Neural progenitor cell (in vitro differentiated cells): ENCODE results near the gene PRR23C. TPM values are rescaled to one million over a fixed set of nuclear protein-coding genes. Genes with fewer than 3 reads are reported as not detected.
A peak's percentile ranks its signal among the peaks of the same experiment; 100 is the strongest.

Source experiments
- DNase-seq: peaks from one replicate; pipeline ENCODE4 v3.0.0-alpha.2; 2016; ENCODE audit warnings: low spot score
- H2AFZ ChIP-seq: fragments of 200-600 bp; sonication (generic); replicated peaks from 2 replicates; pipeline ENCODE4 v1.6.1; 2016; ENCODE audit warnings: antibody characterized with exemption
- H3F3A ChIP-seq: fragments of 200-600 bp; sonication (generic); 2 replicates; pipeline ENCODE4 v1.6.1; 2016; ENCODE audit warnings: antibody characterized with exemption, low read depth
- H3K27ac ChIP-seq: fragments of 200-600 bp; sonication (generic); 2 replicates; pipeline ENCODE4 v1.5.1; 2016; ENCODE audit warnings: mild to moderate bottlenecking
- H3K27me3 ChIP-seq: fragments of 200-600 bp; sonication (generic); 2 replicates; pipeline ENCODE4 v1.6.1; 2016; ENCODE audit warnings: mild to moderate bottlenecking, moderate library complexity
- H3K36me3 ChIP-seq: fragments of 200-600 bp; sonication (generic); 2 replicates; pipeline ENCODE4 v1.5.1; 2016
- H3K4me1 ChIP-seq: fragments of 200-600 bp; sonication (generic); 2 replicates; pipeline ENCODE4 v1.6.1; 2016; ENCODE audit warnings: mixed run types
- H3K4me2 ChIP-seq: fragments of 200-600 bp; sonication (generic); 2 replicates; pipeline ENCODE4 v1.6.1; 2016
- H3K4me3 ChIP-seq: fragments of 200-600 bp; sonication (generic); 2 replicates; pipeline ENCODE4 v1.5.1; 2016
- H3K79me2 ChIP-seq: fragments of 200-600 bp; sonication (generic); 2 replicates; pipeline ENCODE4 v1.6.1; 2016; ENCODE audit warnings: low read depth
- H3K9ac ChIP-seq: fragments of 200-600 bp; sonication (generic); 2 replicates; pipeline ENCODE4 v1.6.1; 2016
- H3K9me3 ChIP-seq: fragments of 200-600 bp; sonication (generic); 2 replicates; pipeline ENCODE4 v1.5.1; 2016; ENCODE audit warnings: low read depth
- H4K20me1 ChIP-seq: fragments of 200-600 bp; sonication (generic); 2 replicates; pipeline ENCODE4 v1.6.1; 2016; ENCODE audit warnings: low read depth
- H3K27ac Mint-ChIP-seq: 3 replicates; pipeline ENCODE4 v1.8.0; 2021; ENCODE audit warnings: mixed read lengths
- H3K27me3 Mint-ChIP-seq: 2 replicates; pipeline ENCODE4 v1.8.0; 2022; ENCODE audit warnings: low read depth, mild to moderate bottlenecking, inconsistent platforms, moderate library complexity, mixed read lengths; ENCODE audit not compliant: insufficient read depth
- H3K36me3 Mint-ChIP-seq: 3 replicates; pipeline ENCODE4 v1.8.0; 2021; ENCODE audit warnings: mixed read lengths
- H3K4me1 Mint-ChIP-seq: 3 replicates; pipeline ENCODE4 v1.8.0; 2021; ENCODE audit warnings: mixed read lengths
- H3K4me3 Mint-ChIP-seq: 3 replicates; pipeline ENCODE4 v1.8.0; 2021; ENCODE audit warnings: mild to moderate bottlenecking, moderate library complexity, mixed read lengths
- H3K9me3 Mint-ChIP-seq: 3 replicates; pipeline ENCODE4 v1.8.0; 2020; ENCODE audit warnings: mixed read lengths
- CTCF ChIP-seq: fragments of 200-600 bp; sonication (generic); IDR thresholded peaks from 2 replicates; pipeline ENCODE4 v1.5.1; 2017; ENCODE audit warnings: antibody characterized with exemption, mild to moderate bottlenecking
- EZH2 ChIP-seq: fragments of 200-600 bp; sonication (generic); IDR thresholded peaks from 2 replicates; pipeline ENCODE4 v1.6.1; 2017; ENCODE audit warnings: antibody characterized with exemption, mild to moderate bottlenecking, moderate library complexity
- EZH2phosphoT487 ChIP-seq: fragments of 200-600 bp; sonication (generic); IDR thresholded peaks from 2 replicates; pipeline ENCODE4 v1.6.1; 2017; ENCODE audit warnings: antibody characterized with exemption
- total RNA-seq: library from RNA; depleted of rRNA; stranded (reverse); fragments of >200 nt; gene quantifications from 2 replicates; pipeline ENCODE4 v1.2.3, GENCODE V29; 2015; ENCODE audit warnings: low replicate concordance

Gene PRR23C
- total RNA-seq, 1 donor from 2014 or later = not detected

- H3K4me3 ChIP-seq = no peak overlapping the region
- no peaks in the 10 kb centered on the region for H3K36me3 ChIP-seq
- H3K4me1 ChIP-seq = no peaks in the 10 kb centered on the region
- DNase-seq = no peak
- H3K4me2 ChIP-seq = no peak overlapping the region
- Mint-ChIP-seq H3K36me3 (no peaks in the 10 kb centered on the region), H3K4me1 (no peaks in the 10 kb centered on the region), H3K9me3 (peaks cover 10% of the 10 kb centered on the region), H3K4me3 (no peak overlapping the region), H3K27ac (no peak overlapping the region), H3K27me3 (no peaks in the 10 kb centered on the region)
- no peaks in the 10 kb centered on the region for H3K9me3 ChIP-seq
- H3K9ac ChIP-seq = no peak overlapping the region
- H2AFZ ChIP-seq = no peak overlapping the region
- H3K27me3 ChIP-seq = no peaks in the 10 kb centered on the region
- H3F3A ChIP-seq = no peaks in the 10 kb centered on the region
- H3K27ac ChIP-seq = no peak overlapping the region
- H4K20me1 ChIP-seq = no peaks in the 10 kb centered on the region
- H3K79me2 ChIP-seq = no peaks in the 10 kb centered on the region
- TF ChIP-seq CTCF (no peak), EZH2phosphoT487 (no peak), EZH2 (no peak)
Observed at GRCh38 chr3:139020036-139020867, 24.4 kb downstream of the PRR23C start.

- H4K20me1 ChIP-seq = no peaks in the 10 kb centered on the region
- no peaks in the 10 kb centered on the region for H3K4me1 ChIP-seq
- no peaks in the 10 kb centered on the region for H3K36me3 Mint-ChIP-seq
- no peak for DNase-seq
- no peak overlapping the region for H3K27ac Mint-ChIP-seq
- peak overlapping the region; percentile 17 for H2AFZ ChIP-seq
- no peak overlapping the region for H3K27ac ChIP-seq
- H3K4me3 Mint-ChIP-seq = no peak overlapping the region
- H3K9me3 ChIP-seq = no peaks in the 10 kb centered on the region
- no peaks in the 10 kb centered on the region for H3K27me3 ChIP-seq
- no peaks in the 10 kb centered on the region for H3F3A ChIP-seq
- no peaks in the 10 kb centered on the region for H3K79me2 ChIP-seq
- no peak for TF ChIP-seq CTCF
- TF ChIP-seq EZH2 = no peak
- no peak for TF ChIP-seq EZH2phosphoT487
- H3K9me3 Mint-ChIP-seq = peaks cover 20% of the 10 kb centered on the region
- no peak overlapping the region for H3K9ac ChIP-seq
- no peak overlapping the region for H3K4me2 ChIP-seq
- H3K4me1 Mint-ChIP-seq = no peaks in the 10 kb centered on the region
- H3K4me3 ChIP-seq = no peak overlapping the region
- H3K36me3 ChIP-seq = no peaks in the 10 kb centered on the region
- no peaks in the 10 kb centered on the region for H3K27me3 Mint-ChIP-seq
Observed at GRCh38 chr3:139016430-139017048, 28.2 kb downstream of the PRR23C start.

- no peak within 1 kb of the TSS for H3K9ac ChIP-seq
- Mint-ChIP-seq H3K27me3 (peaks cover 4% of the 10 kb centered on the region), H3K36me3 (no peaks in the 10 kb centered on the region), H3K4me1 (no peaks in the 10 kb centered on the region), H3K9me3 (peaks cover 23% of the 10 kb centered on the region), H3K4me3 (no peak within 1 kb of the TSS), H3K27ac (no peak within 1 kb of the TSS)
- H2AFZ ChIP-seq = no peak within 1 kb of the TSS
- no peak within 1 kb of the TSS for H3K4me3 ChIP-seq
- no peaks in the 10 kb centered on the region for H3K9me3 ChIP-seq
- no peak within 1 kb of the TSS for H3K27ac ChIP-seq
- TF ChIP-seq EZH2 (no peak), EZH2phosphoT487 (no peak), CTCF (no peak)
- no peaks in the 10 kb centered on the region for H3F3A ChIP-seq
- no peaks in the 10 kb centered on the region for H3K36me3 ChIP-seq
- no peak for DNase-seq
- no peaks in the 10 kb centered on the region for H3K27me3 ChIP-seq
- H3K79me2 ChIP-seq = no peaks in the 10 kb centered on the region
- no peak within 1 kb of the TSS for H3K4me2 ChIP-seq
- H4K20me1 ChIP-seq = no peaks in the 10 kb centered on the region
- H3K4me1 ChIP-seq = no peaks in the 10 kb centered on the region
Observed at GRCh38 chr3:139006051-139006716, 38.5 kb downstream of the PRR23C start, which contains the start of gene PRR23A. PRR23A (minus strand) TSS chr3:139006268; CDS start chr3:139006268, 0 bp downstream.
